H1 (cell line): ENCODE data around the gene CAMP. TPM values are rescaled to one million over a fixed set of nuclear protein-coding genes. Genes with fewer than 3 reads are reported as not detected.

Experiments
- CTCF ChIA-PET: fragments of 300-600 bp; sonication (Branson Sonifier 250); formaldehyde crosslinking; loops from one replicate; lab custom pipeline; 2021; ENCODE audit not compliant: partially characterized antibody; lab: Charles Lee
- POLR2A ChIA-PET: fragments of 300-600 bp; sonication (Branson Sonifier 250); formaldehyde crosslinking; loops from one replicate; lab custom pipeline; 2021; ENCODE audit warnings: inconsistent platforms; ENCODE audit not compliant: partially characterized antibody; lab: Charles Lee
- DNase-seq, 2 experiments: peaks; one replicate each; pipeline versions ENCODE4 v3.0.0 to v3.0.0-alpha.2; 2010 to 2022; ENCODE audit warnings: low spot score in 2 of 2, low read depth in 1 of 2, mixed read lengths in 1 of 2
- FAIRE-seq: peaks from 2 replicates; lab custom pipeline; 2011; peaks lifted over from hg19 to GRCh38; lab: Jason Lieb, UNC
- H2AFZ ChIP-seq: 2 replicates; pipeline ENCODE4 v1.8.1; 2012; ENCODE audit warnings: low read length, inconsistent platforms
- H2AK5ac ChIP-seq: 2 replicates; pipeline ENCODE4 v1.6.1; 2013; ENCODE audit warnings: low read depth, low read length
- H2BK120ac ChIP-seq: replicated peaks from 2 replicates; pipeline ENCODE3; 2013; ENCODE audit warnings: low read depth, low read length, inconsistent platforms
- H2BK12ac ChIP-seq: 2 replicates; pipeline ENCODE4 v1.6.1; 2013; ENCODE audit warnings: low read depth, low read length
- H2BK15ac ChIP-seq: 2 replicates; pipeline ENCODE4 v1.6.1; 2013; ENCODE audit warnings: low read length
- H2BK20ac ChIP-seq: 2 replicates; pipeline ENCODE4 v1.6.1; 2013; ENCODE audit warnings: low read length
- H2BK5ac ChIP-seq: 2 replicates; pipeline ENCODE4 v1.6.1; 2013; ENCODE audit warnings: low read depth, low read length
- H3K14ac ChIP-seq: 2 replicates; pipeline ENCODE4 v1.6.1; 2013; ENCODE audit warnings: inconsistent platforms; ENCODE audit not compliant: insufficient read length
- H3K18ac ChIP-seq: 2 replicates; pipeline ENCODE4 v1.6.1; 2013; ENCODE audit warnings: low read length; ENCODE audit errors: extremely low read depth
- H3K23ac ChIP-seq: 2 replicates; pipeline ENCODE4 v1.6.1; 2013; ENCODE audit warnings: inconsistent platforms; ENCODE audit not compliant: insufficient read length
- H3K23me2 ChIP-seq: 2 replicates; pipeline ENCODE4 v1.6.1; 2013; ENCODE audit warnings: low read depth, low read length
- H3K27ac ChIP-seq: 2 replicates; pipeline ENCODE4 v1.6.1; 2011; ENCODE audit warnings: low read depth, low read length, inconsistent platforms
- H3K27me3 ChIP-seq, 4 experiments: replicated peaks in 1 of 4; 1 replicate in 1 of 4; 2 replicates in 3 of 4; pipeline versions ENCODE4 v1.6.1 to v1.8.1; 2011 to 2013; ENCODE audit warnings: low read length in 3 of 4, mild to moderate bottlenecking in 3 of 4, inconsistent platforms in 2 of 4, mixed read lengths in 2 of 4, moderate library complexity in 1 of 4; ENCODE audit not compliant: control insufficient read depth in 3 of 4, insufficient read depth in 3 of 4; ENCODE audit errors: extremely low read depth in 1 of 4
- H3K36me3 ChIP-seq, 4 experiments: 2 replicates each; pipeline versions ENCODE4 v1.6.1 to v1.8.1; 2011 to 2013; ENCODE audit warnings: mild to moderate bottlenecking in 4 of 4, low read length in 3 of 4, moderate library complexity in 2 of 4, control low read depth in 1 of 4, inconsistent platforms in 1 of 4; ENCODE audit not compliant: insufficient read depth in 4 of 4, control insufficient read depth in 2 of 4
- H3K4ac ChIP-seq: replicated peaks from 2 replicates; pipeline ENCODE3; 2013; ENCODE audit warnings: low read length, low read depth, mixed read lengths, inconsistent platforms; ENCODE audit not compliant: insufficient read length
- H3K4me1 ChIP-seq, 4 experiments: replicated peaks in 1 of 4; 1 replicate in 1 of 4; 2 replicates in 3 of 4; pipeline versions ENCODE4 v1.6.1 to v1.8.1; 2011 to 2013; ENCODE audit warnings: low read length in 3 of 4, inconsistent platforms in 2 of 4, mixed read lengths in 1 of 4; ENCODE audit not compliant: insufficient read depth in 4 of 4, control insufficient read depth in 3 of 4
- H3K4me2 ChIP-seq, 2 experiments: 2 replicates each; pipeline versions ENCODE4 v1.6.1 to v1.8.1; 2011 to 2013; ENCODE audit warnings: low read depth in 2 of 2, low read length in 2 of 2, control low read depth in 1 of 2, inconsistent platforms in 1 of 2, mild to moderate bottlenecking in 1 of 2; ENCODE audit not compliant: insufficient read depth in 1 of 2
- H3K4me3 ChIP-seq, 4 experiments: fragments of 200-600, 300-600 bp in 1 of 4; sonication (generic), shearing (Covaris generic), sonication (Bioruptor Twin) in 1 of 4; 2 replicates each; pipeline versions ENCODE4 v1.5.1 to v1.8.1; 2011 to 2016; ENCODE audit warnings: low read length in 4 of 4, low read depth in 3 of 4, control low read depth in 2 of 4, inconsistent platforms in 2 of 4, mild to moderate bottlenecking in 2 of 4, mixed read lengths in 1 of 4, moderate library complexity in 1 of 4; ENCODE audit not compliant: insufficient read depth in 2 of 4; ENCODE audit errors: extremely low read depth in 1 of 4
- H3K56ac ChIP-seq: replicated peaks from 2 replicates; pipeline ENCODE3; 2013; ENCODE audit warnings: low read depth, mild to moderate bottlenecking, mixed read lengths, low read length, inconsistent platforms; ENCODE audit not compliant: insufficient read length
- H3K79me1 ChIP-seq: 2 replicates; pipeline ENCODE4 v1.6.1; 2013; ENCODE audit warnings: low read depth, low read length, control low read depth
- H3K79me2 ChIP-seq, 2 experiments: 2 replicates each; pipeline versions ENCODE4 v1.6.1 to v1.8.1; 2012 to 2013; ENCODE audit warnings: low read length in 2 of 2, mild to moderate bottlenecking in 2 of 2, inconsistent platforms in 1 of 2; ENCODE audit not compliant: insufficient read depth in 2 of 2, control insufficient read depth in 1 of 2
- H3K9ac ChIP-seq, 4 experiments: replicated peaks in 1 of 4; 1 replicate in 1 of 4; 2 replicates in 3 of 4; pipeline versions ENCODE4 v1.6.1 to v1.8.1; 2011 to 2013; ENCODE audit warnings: low read depth in 3 of 4, low read length in 3 of 4, control low read depth in 2 of 4, mild to moderate bottlenecking in 2 of 4, moderate library complexity in 2 of 4, inconsistent platforms in 1 of 4; ENCODE audit errors: extremely low read depth in 1 of 4
- H3K9me3 ChIP-seq, 2 experiments: 2 replicates each; pipeline versions ENCODE4 v1.6.1 to v1.8.1; 2012 to 2013; ENCODE audit warnings: mild to moderate bottlenecking in 2 of 2, moderate library complexity in 2 of 2, control low read depth in 1 of 2, inconsistent platforms in 1 of 2, low read depth in 1 of 2, low read length in 1 of 2, mixed read lengths in 1 of 2; ENCODE audit not compliant: insufficient read depth in 2 of 2
- H4K20me1 ChIP-seq, 2 experiments: replicated peaks in 1 of 2; 2 replicates each; pipeline versions ENCODE3 to v1.8.1; 2011 to 2013; ENCODE audit warnings: inconsistent platforms in 2 of 2, low read length in 2 of 2, mild to moderate bottlenecking in 1 of 2; ENCODE audit not compliant: insufficient read depth in 2 of 2, control insufficient read depth in 1 of 2
- H4K5ac ChIP-seq: 2 replicates; pipeline ENCODE4 v1.6.1; 2013; ENCODE audit warnings: low read length, low read depth, mixed read lengths, inconsistent platforms; ENCODE audit not compliant: insufficient read length
- H4K8ac ChIP-seq: 2 replicates; pipeline ENCODE4 v1.8.0; 2013; ENCODE audit warnings: mild to moderate bottlenecking, moderate library complexity, low read length, inconsistent platforms; ENCODE audit not compliant: insufficient read depth; ENCODE audit errors: extremely low read depth
- H4K91ac ChIP-seq: replicated peaks from 2 replicates; pipeline ENCODE3; 2013; ENCODE audit warnings: low read length, mixed read lengths, inconsistent platforms; ENCODE audit not compliant: insufficient read length
- KDM4A ChIP-seq: IDR thresholded peaks from one replicate; pipeline ENCODE4 v1.7.1; 2012; ENCODE audit warnings: low read depth, mild to moderate bottlenecking, moderate library complexity, low read length, inconsistent platforms; ENCODE audit not compliant: severe bottlenecking
- MAFK ChIP-seq: IDR thresholded peaks from 2 replicates; pipeline ENCODE4 v1.6.1; 2012; ENCODE audit warnings: low read depth, mild to moderate bottlenecking, improper control_type of control experiment, low read length
- POLR2A ChIP-seq, 2 experiments: IDR thresholded peaks; 1 replicate in 1 of 2; 2 replicates in 1 of 2; pipeline ENCODE4 v1.6.1; 2011; ENCODE audit warnings: low read depth in 2 of 2, low read length in 2 of 2, mild to moderate bottlenecking in 2 of 2; ENCODE audit errors: control extremely low read depth in 1 of 2
- SIN3A ChIP-seq, 2 experiments: IDR thresholded peaks in 1 of 2; conservative IDR thresholded peaks in 1 of 2; 2 replicates each; pipeline ENCODE4 v1.6.1; 2011 to 2012; ENCODE audit warnings: low read length in 2 of 2, improper control_type of control experiment in 1 of 2, low read depth in 1 of 2, mild to moderate bottlenecking in 1 of 2
- SIX5 ChIP-seq: IDR thresholded peaks from 2 replicates; pipeline ENCODE4 v1.6.1; 2011; ENCODE audit warnings: mild to moderate bottlenecking, low read depth, low read length
- TEAD4 ChIP-seq: IDR thresholded peaks from 2 replicates; pipeline ENCODE4 v1.6.1; 2012; ENCODE audit warnings: low read depth, low read length, inconsistent platforms, mixed read lengths
- YY1 ChIP-seq: IDR thresholded peaks from 2 replicates; pipeline ENCODE4 v1.6.1; 2011; ENCODE audit warnings: low read depth, mild to moderate bottlenecking, low read length
- WGBS, 2 experiments: shearing (Covaris generic) in 1 of 2; methylation state at CpG; one replicate each; pipeline versions ENCODE4 v1.1.6 to v1.1.7; 2013 to 2015; ENCODE audit warnings: low lambda C conversion rate in 2 of 2, mixed read lengths in 2 of 2, inconsistent platforms in 1 of 2, low coverage in 1 of 2, missing lambda C conversion rate in 1 of 2; ENCODE audit not compliant: insufficient replicate concordance in 2 of 2, insufficient coverage in 1 of 2, insufficient read length in 1 of 2; ENCODE audit errors: extremely low coverage in 1 of 2, missing lambda C conversion rate in 1 of 2; 5-methylcytosine and 5-hydroxymethylcytosine counted together
- polyA plus RNA-seq, 7 experiments: library from polyadenylated mRNA; depleted of rRNA in 3 of 7; stranded (reverse) in 5 of 7; unstranded in 2 of 7; fragments of >200 nt in 5 of 7; fragments of 200-250 nt in 2 of 7; gene quantifications; 1 replicate in 5 of 7; 2 replicates in 1 of 7; 4 replicates in 1 of 7; pipeline versions ENCODE4 v1.2.1 to v1.2.3, GENCODE V29; 2011 to 2013; ENCODE audit warnings: missing spikeins in 2 of 7, mixed read lengths in 2 of 7
- total RNA-seq: library from RNA; stranded (reverse); fragmentation: NEBNext Ultra II Directional; extraction: Animal tissue kit (Norgen Biotek cat#: 25700); gene quantifications from 2 replicates; pipeline ENCODE4 v1.2.1, GENCODE V29; 2021
- TF ChIP-seq, protein P1 (sequence below): IDR thresholded peaks from 2 replicates; pipeline ENCODE4 v1.6.1; 2012; ENCODE audit warnings: inconsistent platforms

Gene CAMP
- total and polyA plus RNA-seq, 2 of the 8 experiments (the other 6 are each of a cell fraction or from before 2014, with no cell fraction given): not detected

GRCh38 chr3:48187579-48188265, 35.6 kb upstream of the CAMP start:
- peak overlapping the region; percentile 91 to 96 (median 92) for H3K9ac ChIP-seq
- H2BK12ac ChIP-seq: peak overlapping the region; percentile 84; the same call in 1 of the 2 replicates
- TF ChIP-seq, protein P1, sequence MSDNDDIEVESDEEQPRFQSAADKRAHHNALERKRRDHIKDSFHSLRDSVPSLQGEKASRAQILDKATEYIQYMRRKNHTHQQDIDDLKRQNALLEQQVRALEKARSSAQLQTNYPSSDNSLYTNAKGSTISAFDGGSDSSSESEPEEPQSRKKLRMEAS: peak; percentile 61
- TF ChIP-seq SIX5: no peak
- no peak for TF ChIP-seq MAFK
- peak; percentile 52 for TF ChIP-seq KDM4A
- TF ChIP-seq POLR2A (IDR thresholded peaks at IDR 0.05; ENCODE audit: control extremely low read depth in 1 of 2, low read depth in 2 of 2, low read length in 2 of 2): 0 out of 3 replicates have a peak, but pooled peaks of 1 of the 2 experiments have one; percentile 5
- peak; percentile 53; the same call in 1 of the 2 replicates for TF ChIP-seq YY1
- peak; percentile 10; the same call in 1 of the 2 replicates for TF ChIP-seq TEAD4
- 0 out of 4 replicates have a peak, but pooled peaks of 1 of the 2 experiments have one; percentile 79 for TF ChIP-seq SIN3A (conservative IDR thresholded peaks at IDR 0.05 in 1 of 2, IDR thresholded peaks at IDR 0.05 in 1 of 2; ENCODE audit: low read depth in 1 of 2, low read length in 2 of 2)
- peak overlapping the region; percentile 74 for H3K27ac ChIP-seq
- peaks cover 3 to 6% of the 10 kb centered on the region in 2 experiments for H4K20me1 ChIP-seq
- H2AK5ac ChIP-seq: no peak overlapping the region
- peak overlapping the region; percentile 85 to 97 for H3K4me2 ChIP-seq
- H3K79me1 ChIP-seq: 0 out of 2 replicates have a peak, but pooled peaks cover 2% of the 10 kb centered on the region
- no peak overlapping the region for H2BK120ac ChIP-seq
- 1% methylated on average over 68 of the region's 87 CpGs; no CpG with 5 or more reads in 1 of the 2 experiments for WGBS, 2 experiments
- H2AFZ ChIP-seq: no peak overlapping the region
- H3K4ac ChIP-seq: no peak overlapping the region
- FAIRE-seq (no peak), DNase-seq (peak in 1 of 2 experiments; percentile 59)
- peaks cover 0 to 2% of the 10 kb centered on the region in 2 experiments; a peak in 1 of 4 replicates for H3K9me3 ChIP-seq
- peaks cover 6% of the 10 kb centered on the region; the same call in 1 of the 2 replicates for H3K23me2 ChIP-seq
- H4K91ac ChIP-seq: no peak overlapping the region
- H2BK20ac ChIP-seq: no peak overlapping the region
- peaks cover 0 to 12% (median 8%) of the 10 kb centered on the region in 4 experiments; a peak in 5 of 7 replicates for H3K4me1 ChIP-seq
- no peak overlapping the region for H2BK15ac ChIP-seq
- peaks cover 12 to 45% of the 10 kb centered on the region in 2 experiments for H3K79me2 ChIP-seq
- H3K23ac ChIP-seq: no peak overlapping the region
- POLR2A ChIA-PET: interaction anchor here (0.7 to 5.1 kb wide), 20 partner anchors 9 to 362 kb away, joined by 3 to 82 read pairs (median 4); partner anchors contain the start of genes CCDC51 and ZNF589
- peak overlapping the region; percentile 68; the same call in 1 of the 2 replicates for H3K18ac ChIP-seq
- peak overlapping the region; percentile 97 for H4K8ac ChIP-seq
- peak overlapping the region; percentile 16 for H4K5ac ChIP-seq
- peak overlapping the region; percentile 35 for H3K56ac ChIP-seq
- H3K27me3 ChIP-seq: no peaks in the 10 kb centered on the region
- CTCF ChIA-PET: interaction anchor here (0.6 to 2.5 kb wide), 2 partner anchors 30 to 386 kb away, joined by 3 to 8 read pairs; no protein-coding TSS in a partner anchor
- H2BK5ac ChIP-seq: peak overlapping the region; percentile 83; the same call in 1 of the 2 replicates
- peak overlapping the region; percentile 65 to 98 (median 87) for H3K4me3 ChIP-seq
- peaks cover 13 to 40% (median 29%) of the 10 kb centered on the region in 4 experiments for H3K36me3 ChIP-seq
- H3K14ac ChIP-seq: no peak overlapping the region
